PFSK-1 (cell line): ENCODE data around the gene APIP.

ENCODE experiments used
- FOXP2 ChIP-seq: optimal IDR thresholded peaks from 2 replicates; pipeline ENCODE3; 2011; ENCODE audit warnings: borderline replicate concordance, control low read depth, inconsistent platforms; ENCODE audit not compliant: insufficient read depth; ENCODE audit errors: extremely low read length, extremely low read depth
- POLR2AphosphoS5 ChIP-seq: IDR thresholded peaks from 2 replicates; pipeline ENCODE4 v1.6.1; 2012; ENCODE audit warnings: low read depth, mild to moderate bottlenecking, control low read depth, low read length, moderate library complexity
- REST ChIP-seq, 2 experiments: IDR thresholded peaks; 2 replicates each; pipeline versions ENCODE4 v1.6.1 to v1.8.0; 2011 to 2012; ENCODE audit warnings: low read depth in 2 of 2, low read length in 2 of 2, control low read depth in 1 of 2, inconsistent platforms in 1 of 2, mild to moderate bottlenecking in 1 of 2, moderate library complexity in 1 of 2; ENCODE audit not compliant: insufficient read depth in 1 of 2
- SIN3A ChIP-seq: IDR thresholded peaks from 2 replicates; pipeline ENCODE4 v1.6.1; 2012; ENCODE audit warnings: mild to moderate bottlenecking, low read length, moderate library complexity, borderline replicate concordance; ENCODE audit not compliant: insufficient read depth
- TAF1 ChIP-seq: IDR thresholded peaks from 2 replicates; pipeline ENCODE4 v1.6.1; 2012; ENCODE audit warnings: low read length, control low read depth, borderline replicate concordance; ENCODE audit not compliant: insufficient read depth

Gene APIP

GRCh38 chr11:34948696-34949095 is 32.5 kb upstream of the APIP start:
- TF ChIP-seq POLR2AphosphoS5 (no peak), TAF1 (no peak), FOXP2 (no peak), SIN3A (no peak), REST (IDR thresholded peaks at IDR 0.05; ENCODE audit: insufficient read depth in 1 of 2, low read depth in 2 of 2, low read length in 2 of 2) (no peak)

GRCh38 chr11:34944692-34945091 is 28.5 kb upstream of the APIP start:
- TF ChIP-seq TAF1 (no peak), FOXP2 (no peak), POLR2AphosphoS5 (no peak), REST (IDR thresholded peaks at IDR 0.05; ENCODE audit: insufficient read depth in 1 of 2, low read depth in 2 of 2, low read length in 2 of 2) (no peak), SIN3A (no peak)

- TF ChIP-seq TAF1, result no peak
- no peak for TF ChIP-seq SIN3A
- no peak for TF ChIP-seq REST (IDR thresholded peaks at IDR 0.05; ENCODE audit: insufficient read depth in 1 of 2, low read depth in 2 of 2, low read length in 2 of 2)
- TF ChIP-seq POLR2AphosphoS5, result no peak
- TF ChIP-seq FOXP2, result no peak
Observed at GRCh38 chr11:34941688-34942087, 25.5 kb upstream of the APIP start.

- no peak for TF ChIP-seq SIN3A
- no peak for TF ChIP-seq REST (IDR thresholded peaks at IDR 0.05; ENCODE audit: insufficient read depth in 1 of 2, low read depth in 2 of 2, low read length in 2 of 2)
- no peak for TF ChIP-seq FOXP2
- TF ChIP-seq POLR2AphosphoS5, result no peak
- no peak for TF ChIP-seq TAF1
Observed at GRCh38 chr11:34940026-34940677, 24.0 kb upstream of the APIP start.

- no peak for TF ChIP-seq FOXP2
- TF ChIP-seq POLR2AphosphoS5, result no peak
- TF ChIP-seq SIN3A, result no peak
- TF ChIP-seq TAF1, result no peak
- no peak for TF ChIP-seq REST (IDR thresholded peaks at IDR 0.05; ENCODE audit: insufficient read depth in 1 of 2, low read depth in 2 of 2, low read length in 2 of 2)
Observed at GRCh38 chr11:34938611-34939010, 22.4 kb upstream of the APIP start.
